Suprapubic skin (tissue), 4 donors: Measurements from ENCODE around the gene CBFA2T3. TPM values are rescaled to one million over a fixed set of nuclear protein-coding genes. Genes with fewer than 3 reads are reported as not detected.

Experiments used
- DNase-seq, 2 donors: peaks; one replicate each; pipeline ENCODE4 v3.0.0-alpha.2; 2019; ENCODE audit warnings: low spot score in 2 of 2
- H3K27ac ChIP-seq: fragments of 200-600 bp; sonication (generic); one replicate; pipeline ENCODE4 v1.5.1; 2019
- H3K27me3 ChIP-seq: fragments of 200-600 bp; sonication (generic); one replicate; pipeline ENCODE4 v1.5.1; 2019
- H3K36me3 ChIP-seq: fragments of 200-600 bp; sonication (generic); one replicate; pipeline ENCODE4 v1.5.1; 2019
- H3K4me1 ChIP-seq: fragments of 200-600 bp; sonication (generic); one replicate; pipeline ENCODE4 v1.5.1; 2019
- H3K4me3 ChIP-seq: fragments of 200-600 bp; sonication (generic); one replicate; pipeline ENCODE4 v1.5.1; 2019; ENCODE audit warnings: mild to moderate bottlenecking
- H3K9me3 ChIP-seq: fragments of 200-600 bp; sonication (generic); one replicate; pipeline ENCODE4 v1.5.1; 2019
- EP300 ChIP-seq: sonication (generic); formaldehyde crosslinking; IDR thresholded peaks from one replicate; pipeline ENCODE4 v1.6.1; 2017; ENCODE audit warnings: antibody characterized with exemption
- POLR2A ChIP-seq, 2 donors: fragments of 450-650 bp; IDR thresholded peaks; one replicate each; pipeline ENCODE4 v1.6.1; 2017; ENCODE audit warnings: antibody characterized with exemption in 2 of 2, mild to moderate bottlenecking in 2 of 2, moderate library complexity in 2 of 2
- POLR2AphosphoS5 ChIP-seq, 3 donors: sonication (generic); formaldehyde crosslinking; IDR thresholded peaks; one replicate each; pipeline ENCODE4 v1.6.1; 2017; ENCODE audit warnings: antibody characterized with exemption in 3 of 3
- whole genome bisulfite sequencing: methylation state at CpG from one replicate; pipeline ENCODE4 v1.1.5; 2018; 5-methylcytosine and 5-hydroxymethylcytosine counted together
- total RNA-seq, 4 donors: library from RNA; depleted of rRNA; stranded (reverse); fragments of >200 nt; gene quantifications; one replicate each; pipeline ENCODE4 v1.1.0, GENCODE V29; 2016
- TF ChIP-seq, protein P1 (sequence below), 2 donors: fragments of 200-600 bp in 1 of 2; fragments of 450-650 bp in 1 of 2; sonication (generic) in 1 of 2; IDR thresholded peaks; one replicate each; pipeline ENCODE4 v1.5.1; 2016 to 2019; ENCODE audit warnings: antibody characterized with exemption in 2 of 2, mild to moderate bottlenecking in 1 of 2, moderate library complexity in 1 of 2

CBFA2T3 gene
- total RNA-seq, 4 donors from 2014 or later: 1.5 to 6.6 (median 2.9) TPM

DNA sequence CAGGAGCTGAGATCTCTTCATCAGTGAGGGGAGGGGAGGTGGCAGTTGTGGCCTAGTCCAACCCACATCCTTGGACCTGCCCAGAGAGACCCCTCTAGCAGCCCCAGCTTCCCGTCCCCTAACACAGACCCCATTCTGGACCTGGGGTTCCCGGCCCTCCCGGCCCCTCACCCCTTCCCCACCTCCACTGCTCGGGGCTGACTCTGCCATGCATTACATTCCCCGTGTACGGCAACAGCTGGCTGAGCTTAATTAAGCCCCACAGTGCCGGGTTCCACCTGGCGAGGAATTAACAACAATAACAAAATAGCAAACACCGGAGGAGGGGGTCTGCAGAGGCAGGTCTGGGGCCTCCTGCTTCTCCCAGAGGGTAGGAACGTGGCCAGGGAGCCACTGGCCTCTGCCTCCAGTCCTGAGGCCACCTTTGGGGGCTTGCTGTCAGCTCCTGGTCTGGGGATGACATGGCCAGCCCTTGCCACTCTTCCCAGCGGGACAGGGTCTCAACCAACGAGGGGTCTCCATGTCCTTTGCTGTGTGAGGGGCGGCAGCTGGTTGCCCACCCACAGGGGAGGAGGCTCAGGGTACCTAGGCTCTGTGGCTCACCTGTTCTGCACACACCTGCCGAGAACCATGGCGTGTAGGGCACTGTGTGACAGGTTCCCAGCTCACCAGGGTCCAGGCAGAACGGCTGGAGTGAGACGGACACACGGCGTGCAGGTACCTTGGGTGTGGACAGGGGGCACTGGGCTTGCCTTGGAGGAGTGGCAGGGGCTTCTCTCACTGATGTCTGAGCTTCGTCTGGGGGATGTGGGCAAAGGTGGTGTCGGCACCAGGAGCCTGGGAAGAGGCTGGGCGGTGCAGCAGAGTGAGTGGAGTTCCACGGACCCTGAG, 46.9 kb upstream of the CBFA2T3 start:
- H3K4me1 ChIP-seq: no peaks in the 10 kb centered on the region
- H3K27ac ChIP-seq: no peak overlapping the region
- H3K4me3 ChIP-seq: no peak overlapping the region
- peaks cover 15% of the 10 kb centered on the region for H3K9me3 ChIP-seq
- peak in 1 of 2 donors; percentile 61 for DNase-seq
- H3K36me3 ChIP-seq: no peaks in the 10 kb centered on the region
- TF ChIP-seq EP300 (no peak), POLR2AphosphoS5 (IDR thresholded peaks at IDR 0.05) (no peak), POLR2A (IDR thresholded peaks at IDR 0.05) (no peak)
- TF ChIP-seq, protein P1, sequence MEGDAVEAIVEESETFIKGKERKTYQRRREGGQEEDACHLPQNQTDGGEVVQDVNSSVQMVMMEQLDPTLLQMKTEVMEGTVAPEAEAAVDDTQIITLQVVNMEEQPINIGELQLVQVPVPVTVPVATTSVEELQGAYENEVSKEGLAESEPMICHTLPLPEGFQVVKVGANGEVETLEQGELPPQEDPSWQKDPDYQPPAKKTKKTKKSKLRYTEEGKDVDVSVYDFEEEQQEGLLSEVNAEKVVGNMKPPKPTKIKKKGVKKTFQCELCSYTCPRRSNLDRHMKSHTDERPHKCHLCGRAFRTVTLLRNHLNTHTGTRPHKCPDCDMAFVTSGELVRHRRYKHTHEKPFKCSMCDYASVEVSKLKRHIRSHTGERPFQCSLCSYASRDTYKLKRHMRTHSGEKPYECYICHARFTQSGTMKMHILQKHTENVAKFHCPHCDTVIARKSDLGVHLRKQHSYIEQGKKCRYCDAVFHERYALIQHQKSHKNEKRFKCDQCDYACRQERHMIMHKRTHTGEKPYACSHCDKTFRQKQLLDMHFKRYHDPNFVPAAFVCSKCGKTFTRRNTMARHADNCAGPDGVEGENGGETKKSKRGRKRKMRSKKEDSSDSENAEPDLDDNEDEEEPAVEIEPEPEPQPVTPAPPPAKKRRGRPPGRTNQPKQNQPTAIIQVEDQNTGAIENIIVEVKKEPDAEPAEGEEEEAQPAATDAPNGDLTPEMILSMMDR (IDR thresholded peaks at IDR 0.05): no peak
- 73% methylated on average over 18 of the region's 23 CpGs for WGBS
- H3K27me3 ChIP-seq: peaks cover 58% of the 10 kb centered on the region

DNA sequence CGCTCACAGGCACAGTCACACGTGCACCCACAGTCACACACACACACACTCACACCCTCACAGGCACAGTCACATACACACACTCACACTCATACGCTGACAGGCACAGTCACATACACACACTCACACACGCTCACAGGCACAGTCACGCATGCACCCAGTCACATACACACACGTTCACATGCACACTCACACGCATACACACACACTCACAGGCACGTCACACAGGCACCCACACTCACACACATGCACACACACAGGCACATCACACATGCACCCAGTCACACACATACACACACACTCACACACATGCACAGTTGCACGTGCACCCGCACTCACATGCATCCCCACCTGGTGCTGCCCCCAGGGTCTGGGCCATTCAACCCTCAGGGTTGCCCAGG, 46.1 kb upstream of the CBFA2T3 start:
- TF ChIP-seq POLR2AphosphoS5 (IDR thresholded peaks at IDR 0.05): no peak
- TF ChIP-seq, protein P1 (IDR thresholded peaks at IDR 0.05): no peak
- no peak for TF ChIP-seq POLR2A (IDR thresholded peaks at IDR 0.05)
- TF ChIP-seq EP300: no peak
- H3K4me1 ChIP-seq: no peaks in the 10 kb centered on the region
- H3K4me3 ChIP-seq: no peak overlapping the region
- WGBS: 90% methylated on average over 8 of the region's 10 CpGs
- H3K9me3 ChIP-seq: peaks cover 15% of the 10 kb centered on the region
- peak in 1 of 2 donors; percentile 60 for DNase-seq
- no peaks in the 10 kb centered on the region for H3K36me3 ChIP-seq
- no peak overlapping the region for H3K27ac ChIP-seq
- peaks cover 63% of the 10 kb centered on the region for H3K27me3 ChIP-seq

DNA sequence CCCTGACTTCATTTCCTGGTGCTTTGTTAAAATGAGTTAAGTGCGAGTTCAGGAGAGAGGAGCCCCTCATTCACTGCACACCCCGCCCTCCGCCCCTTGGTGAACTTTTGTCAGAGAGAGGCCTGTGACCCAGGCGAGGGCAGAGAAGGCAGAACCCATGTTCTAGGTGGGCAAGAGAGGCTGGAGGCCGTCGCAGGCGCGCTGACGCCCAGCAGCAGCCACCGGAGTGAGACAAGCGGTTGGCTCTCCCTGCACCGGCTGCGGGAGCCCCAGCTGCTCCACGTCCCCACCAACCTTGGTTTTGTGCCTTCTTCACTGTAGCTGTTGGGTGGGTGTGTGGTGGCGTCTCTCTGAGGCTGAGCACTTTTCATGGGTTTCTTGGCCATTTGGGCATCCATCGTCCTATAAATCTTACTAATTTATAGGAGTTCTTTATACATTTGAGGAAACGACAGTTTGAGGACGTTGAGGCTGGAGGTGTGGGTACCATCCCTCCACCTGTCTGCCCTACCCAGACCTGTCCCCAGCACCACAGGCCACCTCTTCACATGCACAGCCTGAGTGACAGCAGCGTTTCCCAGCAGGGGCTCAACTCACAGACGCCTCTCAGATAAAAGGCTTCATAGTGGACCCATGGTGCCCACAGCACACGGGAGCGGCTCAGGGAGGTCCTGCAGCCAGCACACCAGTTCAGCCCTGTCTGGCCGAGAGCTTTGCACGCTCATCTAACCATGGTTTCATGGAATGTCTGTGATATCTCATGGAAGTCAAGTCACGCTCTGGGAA, 45.2 kb upstream of the CBFA2T3 start:
- DNase-seq: peak in 1 of 2 donors; percentile 63
- 79% methylated on average over 20 of the region's 25 CpGs for WGBS
- TF ChIP-seq, protein P1 (IDR thresholded peaks at IDR 0.05): no peak
- TF ChIP-seq POLR2A (IDR thresholded peaks at IDR 0.05): no peak
- TF ChIP-seq POLR2AphosphoS5 (IDR thresholded peaks at IDR 0.05): no peak
- no peak for TF ChIP-seq EP300

DNA sequence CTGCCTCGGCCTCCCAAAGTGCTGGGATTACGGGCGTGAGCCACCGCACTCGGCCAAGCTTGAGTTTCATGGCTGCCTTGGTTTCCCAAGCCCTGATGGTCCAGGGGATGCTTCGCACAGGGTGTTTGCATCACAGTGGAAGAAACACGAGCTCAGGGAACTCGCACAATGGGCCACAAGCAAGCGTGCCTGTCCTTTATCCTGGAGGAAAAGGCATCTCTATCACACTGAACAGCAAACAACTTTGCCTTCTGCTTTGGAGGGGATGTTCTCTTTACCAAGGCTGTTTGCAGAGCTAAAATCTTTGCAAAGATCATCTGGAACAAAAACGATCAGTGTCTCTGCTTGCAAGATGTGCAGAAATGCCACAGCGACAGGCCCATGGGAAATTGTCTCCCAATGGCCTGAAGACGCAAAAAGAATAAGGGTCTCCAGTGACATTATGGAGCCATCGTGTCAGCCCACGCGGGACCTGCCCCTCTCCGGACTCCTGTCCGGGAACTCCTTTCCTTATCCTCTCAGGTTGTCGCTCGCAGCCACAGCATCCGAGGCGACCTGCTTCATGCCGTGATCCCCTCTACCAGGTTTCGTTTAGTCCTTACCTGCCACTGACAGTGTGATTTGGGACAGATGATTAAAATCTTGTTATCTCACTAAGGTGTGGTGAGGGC, 44.1 kb upstream of the CBFA2T3 start:
- 81% methylated on average over 23 of the region's 23 CpGs for WGBS
- no peak overlapping the region for H3K27ac ChIP-seq
- DNase-seq: peak in 1 of 2 donors; percentile 47
- no peak overlapping the region for H3K4me3 ChIP-seq
- no peaks in the 10 kb centered on the region for H3K36me3 ChIP-seq
- peaks cover 62% of the 10 kb centered on the region for H3K27me3 ChIP-seq
- peaks cover 9% of the 10 kb centered on the region for H3K9me3 ChIP-seq
- no peak for TF ChIP-seq POLR2A (IDR thresholded peaks at IDR 0.05)
- TF ChIP-seq EP300: no peak
- TF ChIP-seq POLR2AphosphoS5 (IDR thresholded peaks at IDR 0.05): no peak
- TF ChIP-seq, protein P1 (IDR thresholded peaks at IDR 0.05): no peak
- no peaks in the 10 kb centered on the region for H3K4me1 ChIP-seq

More for the DNA sequence above, 45.2 kb upstream of the CBFA2T3 start:
- Histone ChIP-seq H3K4me1 (no peaks in the 10 kb centered on the region), H3K27ac (no peak overlapping the region), H3K4me3 (no peak overlapping the region), H3K36me3 (no peaks in the 10 kb centered on the region), H3K9me3 (peaks cover 15% of the 10 kb centered on the region), H3K27me3 (peaks cover 61% of the 10 kb centered on the region)
